NCI-H2227 (cell line): ENCODE data around the gene FOXF2.
A peak's percentile ranks its signal among the peaks of the same experiment; 100 is the strongest.
"Not testable (repeated sequence)": the region's sequence is repeated elsewhere in the genome, so short reads cannot be mapped to it uniquely, and the experiment has no call there.

Experiments used
- DNase-seq: peaks from one replicate; lab custom pipeline; 2025; ENCODE audit not compliant: unreplicated experiment; lab: John Stamatoyannopoulos, UW

Gene FOXF2

GRCh38 chr6:1389369-1390132, at the start of gene FOXF2:
TSS of gene FOXF2 (plus strand) at chr6:1389576. CDS start at chr6:1389948, 372 bp downstream.
- DNase-seq: peak; percentile 8

GRCh38 chr6:1346101-1346500, 43.3 kb upstream of the FOXF2 start:
- DNase-seq: no peak

GRCh38 chr6:1346558-1347091, 42.8 kb upstream of the FOXF2 start:
- no peak for DNase-seq

GRCh38 chr6:1347161-1347560, 42.2 kb upstream of the FOXF2 start:
- no peak for DNase-seq

GRCh38 chr6:1348675-1349074, 40.7 kb upstream of the FOXF2 start:
- no peak for DNase-seq

- no peak for DNase-seq
Measured at GRCh38 chr6:1349655-1350054, 39.7 kb upstream of the FOXF2 start.

GRCh38 chr6:1351381-1352008, 37.9 kb upstream of the FOXF2 start:
- no peak for DNase-seq

GRCh38 chr6:1355068-1355467, 34.3 kb upstream of the FOXF2 start:
- not testable (repeated sequence) for DNase-seq

- not testable (repeated sequence) for DNase-seq
Measured at GRCh38 chr6:1361717-1362116, 27.7 kb upstream of the FOXF2 start.

- no peak for DNase-seq
Measured at GRCh38 chr6:1362643-1363042, 26.7 kb upstream of the FOXF2 start.

- DNase-seq: no peak
Measured at GRCh38 chr6:1363298-1363697, 26.1 kb upstream of the FOXF2 start.

GRCh38 chr6:1363729-1364572, 25.4 kb upstream of the FOXF2 start:
- no peak for DNase-seq

GRCh38 chr6:1364791-1365190, 24.6 kb upstream of the FOXF2 start:
- DNase-seq: no peak

- no peak for DNase-seq
Measured at GRCh38 chr6:1365686-1366085, 23.7 kb upstream of the FOXF2 start.

GRCh38 chr6:1367771-1368170, 21.6 kb upstream of the FOXF2 start:
- no peak for DNase-seq

- DNase-seq: no peak
Measured at GRCh38 chr6:1368940-1369339, 20.4 kb upstream of the FOXF2 start.

- DNase-seq: not testable (repeated sequence)
Measured at GRCh38 chr6:1369695-1370094, 19.7 kb upstream of the FOXF2 start.

- no peak for DNase-seq
Measured at GRCh38 chr6:1371933-1372332, 17.4 kb upstream of the FOXF2 start.

- no peak for DNase-seq
Measured at GRCh38 chr6:1372690-1373089, 16.7 kb upstream of the FOXF2 start.

- no peak for DNase-seq
Measured at GRCh38 chr6:1376653-1377052, 12.7 kb upstream of the FOXF2 start.

- no peak for DNase-seq
Measured at GRCh38 chr6:1377526-1377925, 11.8 kb upstream of the FOXF2 start.
